HAP-1 (cell line): ENCODE data around the gene IRF2.
"Not testable (repeated sequence)": the region's sequence is repeated elsewhere in the genome, so short reads cannot be mapped to it uniquely, and the experiment has no call there.

Experiments
- DNase-seq, 2 experiments: peaks; one replicate each; pipeline ENCODE4 v3.0.0-alpha.2; 2016 to 2020; ENCODE audit warnings: low spot score in 2 of 2
- H3K27me3 ChIP-seq: fragments of 250-450 bp; sonication (Bioruptor Pico); 2 replicates; pipeline ENCODE4 v1.5.1; 2020; ENCODE audit warnings: low read depth, mild to moderate bottlenecking, moderate library complexity
- H3K36me3 ChIP-seq: fragments of 250-450 bp; sonication (Bioruptor Pico); replicated peaks from 2 replicates; pipeline ENCODE4 v1.5.1; 2020; ENCODE audit warnings: mild to moderate bottlenecking
- H3K4me1 ChIP-seq: fragments of 250-450 bp; sonication (Bioruptor Pico); 2 replicates; pipeline ENCODE4 v1.5.1; 2020; ENCODE audit warnings: mild to moderate bottlenecking
- H3K4me3 ChIP-seq: fragments of 250-450 bp; sonication (Bioruptor Pico); 2 replicates; pipeline ENCODE4 v1.5.1; 2020; ENCODE audit warnings: mild to moderate bottlenecking, moderate library complexity
- H3K9me3 ChIP-seq: fragments of 250-450 bp; sonication (Bioruptor Pico); 2 replicates; pipeline ENCODE4 v1.5.1; 2020; ENCODE audit warnings: mild to moderate bottlenecking, moderate library complexity
- in situ Hi-C: fragments of 300-500 bp; cut with MboI; formaldehyde crosslinking; loops from 3 replicates; pipeline ENCODE4 v1.14.3; 2020; ENCODE audit warnings: low sequenced_read_pairs, inconsistent platforms, mixed read lengths

Gene IRF2

GRCh38 chr4:184344435-184344834 lies 129.9 kb downstream of the IRF2 start:
- in situ Hi-C loops, result no loop called here
- H3K9me3 ChIP-seq, result no peaks in the 10 kb centered on the region
- DNase-seq, result no peak
- H3K4me3 ChIP-seq, result no peak overlapping the region
- no peaks in the 10 kb centered on the region for H3K36me3 ChIP-seq
- no peaks in the 10 kb centered on the region for H3K27me3 ChIP-seq
- H3K4me1 ChIP-seq, result peaks cover 26% of the 10 kb centered on the region

GRCh38 chr4:184343502-184344177 lies 130.7 kb downstream of the IRF2 start:
- no peaks in the 10 kb centered on the region for H3K9me3 ChIP-seq
- peak overlapping the region; percentile 46 for H3K4me3 ChIP-seq
- in situ Hi-C loops, result no loop called here
- no peaks in the 10 kb centered on the region for H3K27me3 ChIP-seq
- H3K36me3 ChIP-seq, result no peaks in the 10 kb centered on the region
- H3K4me1 ChIP-seq, result peaks cover 23% of the 10 kb centered on the region
- peak; percentile 66 to 78 for DNase-seq

- DNase-seq, H3K9me3 ChIP-seq, H3K36me3 ChIP-seq, in situ Hi-C loops, H3K27me3 ChIP-seq, H3K4me3 ChIP-seq: not testable (repeated sequence)
- H3K4me1 ChIP-seq, result peaks cover 17% of the 10 kb centered on the region
These were observed 131.5 kb downstream of the IRF2 start for GRCh38 chr4:184342857-184343237.

GRCh38 chr4:184342167-184342856 lies 132.0 kb downstream of the IRF2 start:
- Histone ChIP-seq H3K4me3 (no peak overlapping the region), H3K4me1 (peaks cover 11% of the 10 kb centered on the region)

GRCh38 chr4:184339398-184340193 lies 134.8 kb downstream of the IRF2 start:
- DNase-seq, H3K4me3 ChIP-seq, H3K9me3 ChIP-seq, in situ Hi-C loops, H3K4me1 ChIP-seq, H3K27me3 ChIP-seq, H3K36me3 ChIP-seq: not testable (repeated sequence)

More at GRCh38 chr4:184342167-184342856, 132.0 kb downstream of the IRF2 start:
- in situ Hi-C loops, result no loop called here
- H3K27me3 ChIP-seq, result no peaks in the 10 kb centered on the region
- H3K36me3 ChIP-seq, result no peaks in the 10 kb centered on the region
- DNase-seq, result no peak
- H3K9me3 ChIP-seq, result peaks cover 3% of the 10 kb centered on the region; the same call in 1 of the 2 replicates

- Histone ChIP-seq H3K9me3 (peaks cover 3% of the 10 kb centered on the region; the same call in 1 of the 2 replicates), H3K4me3 (no peak overlapping the region), H3K4me1 (peaks cover under 1% of the 10 kb centered on the region; the same call in 1 of the 2 replicates), H3K27me3 (no peaks in the 10 kb centered on the region), H3K36me3 (no peaks in the 10 kb centered on the region)
- DNase-seq, result no peak
- in situ Hi-C loops, result no loop called here
These were observed 136.4 kb downstream of the IRF2 start for GRCh38 chr4:184337907-184338306.
